Right lung (tissue), 5 donors: ENCODE measurements around the gene SLBP. TPM values are rescaled to one million over a fixed set of nuclear protein-coding genes. Genes with fewer than 3 reads are reported as not detected.

Experiments
- DNase-seq, 2 donors: peaks; one replicate each; pipeline ENCODE4 v3.0.0-alpha.2; 2013
- polyA plus RNA-seq, 5 donors: library from polyadenylated mRNA; unstranded; fragments of 120-200 nt; gene quantifications; one replicate each; pipeline versions ENCODE4 v1.2.1 to v1.2.3, GENCODE V29; 2013; ENCODE audit warnings: inconsistent platforms in 1 of 5, low replicate concordance in 1 of 5; ENCODE audit not compliant: insufficient read length in 5 of 5, insufficient read depth in 1 of 5

The SLBP gene
- polyA plus RNA-seq, 5 donors, result 57.2 to 82.7 (median 68.3) TPM

GRCh38 chr4:1656132-1656531, 56.0 kb downstream of the SLBP start:
- no peak for DNase-seq

DNA sequence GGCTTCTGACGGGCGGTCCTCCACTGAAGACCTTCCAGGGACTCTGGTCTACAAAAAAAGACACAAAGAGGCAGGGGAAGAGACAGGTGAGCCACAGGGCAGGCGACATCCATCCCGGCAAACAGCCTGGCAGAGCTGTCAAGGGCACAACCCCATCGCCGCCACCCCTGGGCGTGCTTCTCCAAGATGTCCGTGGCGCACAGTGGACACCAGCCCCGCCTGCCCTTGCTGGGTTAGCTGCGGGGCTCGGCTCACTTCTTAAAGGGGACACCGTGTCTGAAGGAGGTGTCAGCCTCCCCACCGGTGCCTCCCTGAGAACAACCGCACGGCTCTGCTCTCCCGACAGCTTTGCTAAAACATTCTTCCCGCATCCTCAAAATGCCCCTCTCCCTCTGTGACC, 56.4 kb downstream of the SLBP start:
- no peak for DNase-seq

- DNase-seq, result no peak
These were observed 57.0 kb downstream of the SLBP start for GRCh38 chr4:1655081-1655480.

GRCh38 chr4:1654216-1654955, 57.7 kb downstream of the SLBP start:
- no peak for DNase-seq

DNA sequence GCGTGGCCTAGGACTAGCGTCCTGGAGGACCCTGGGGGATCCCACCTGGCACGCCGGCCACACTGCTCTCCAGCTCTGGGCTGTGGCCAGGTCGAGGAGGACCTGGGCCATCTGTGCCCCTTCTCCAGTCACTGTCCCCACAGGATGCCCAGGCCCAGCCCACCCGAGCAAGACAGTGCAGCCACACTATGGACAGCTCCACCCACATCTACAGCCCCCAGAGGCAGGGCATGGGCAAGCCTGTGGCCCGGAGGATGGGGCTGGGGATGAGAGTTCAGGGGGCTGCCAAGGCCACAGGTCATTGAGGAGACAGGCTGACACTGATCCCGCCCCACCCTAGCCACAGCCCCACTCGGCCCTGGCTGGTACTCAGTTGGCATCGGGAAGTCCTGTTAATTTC, 58.3 kb downstream of the SLBP start:
- DNase-seq, result no peak

DNA sequence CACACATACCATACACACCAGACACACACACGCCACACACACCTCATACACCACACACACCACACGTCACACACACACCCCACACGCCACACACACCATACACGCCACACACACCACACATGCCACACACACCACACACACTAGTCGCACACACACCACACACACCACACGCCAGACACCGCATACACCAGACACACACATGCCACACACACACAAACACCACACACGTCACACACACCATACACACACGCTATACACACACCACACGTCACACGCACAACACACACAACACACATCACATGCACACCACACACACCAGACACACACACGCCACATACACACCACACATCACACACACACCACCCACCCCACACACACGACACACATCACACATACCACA, 60.0 kb downstream of the SLBP start:
- DNase-seq, result no peak

DNA sequence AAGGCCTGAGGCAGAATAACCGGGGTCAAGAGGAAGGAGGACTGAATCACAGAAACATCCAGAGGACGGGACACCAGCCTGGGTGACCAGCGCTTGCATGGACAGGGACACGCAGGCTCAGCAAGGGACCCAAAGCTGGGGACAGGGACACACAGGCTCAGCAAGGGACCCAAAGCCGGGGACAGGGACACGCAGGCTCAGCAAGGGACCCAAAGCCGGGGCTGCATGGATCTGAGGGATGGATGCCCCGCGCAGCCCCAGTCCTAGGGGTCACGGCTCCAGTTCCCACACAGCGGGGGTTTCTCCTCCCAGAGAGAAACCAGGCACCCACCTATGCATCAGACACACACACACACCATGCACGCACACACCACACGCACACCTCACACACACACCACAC, 60.5 kb downstream of the SLBP start:
- no peak for DNase-seq

DNA sequence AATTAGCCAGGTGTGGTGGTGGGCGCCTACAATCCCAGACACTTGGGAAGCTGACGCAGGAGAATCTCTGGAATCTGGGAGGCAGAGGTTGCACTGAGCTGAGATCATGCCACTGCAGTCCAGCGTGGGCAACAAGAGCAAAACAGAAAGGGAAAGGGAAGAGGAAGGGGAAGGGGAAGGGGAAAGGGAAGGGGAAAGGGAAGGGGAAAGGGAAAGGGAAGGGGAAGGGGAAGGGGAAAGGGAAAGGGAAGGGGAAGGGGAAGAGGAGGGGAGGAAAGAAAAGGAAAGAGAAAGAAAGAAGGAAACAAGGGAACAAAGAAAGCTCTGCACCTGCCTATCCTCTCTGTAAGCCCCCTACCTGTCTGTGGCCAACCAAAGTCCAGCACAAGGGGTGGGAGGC, 63.2 kb downstream of the SLBP start:
- no peak for DNase-seq

- no peak for DNase-seq
These were observed 64.7 kb downstream of the SLBP start for GRCh38 chr4:1647432-1647831.

- DNase-seq, result no peak
These were observed 65.4 kb downstream of the SLBP start for GRCh38 chr4:1646690-1647089.

GRCh38 chr4:1644891-1645657, 67.0 kb downstream of the SLBP start:
- DNase-seq, result peak; percentile 54 to 57

GRCh38 chr4:1643971-1644735, 68.0 kb downstream of the SLBP start:
- no peak for DNase-seq

Other genes with a start within 250 kb of the SLBP start
- 1 to 10 TPM; 2.0 to 4.5 (median 2.2) TPM for gene FAM53A, start 28.0 kb downstream of the SLBP start, polyA plus RNA-seq
- 10 to 100 TPM; 21.2 to 29.6 (median 26.8) TPM for gene TMEM129, start 9.0 kb upstream of the SLBP start, polyA plus RNA-seq
- gene TACC3, start 9.2 kb upstream of the SLBP start, polyA plus RNA-seq, result 10 to 100 TPM; 38.7 to 66.4 (median 48.5) TPM
- gene FGFR3, start 81.0 kb upstream of the SLBP start, polyA plus RNA-seq, result 100 to 1,000 TPM in 3 of 5 donors, 10 to 100 TPM in 2; 66.2 to 154 (median 117) TPM
- gene LETM1, start 143.8 kb upstream of the SLBP start, polyA plus RNA-seq, result 10 to 100 TPM; 13.9 to 27.4 (median 21.6) TPM
- 10 to 100 TPM; 56.4 to 96.7 (median 78.2) TPM for gene NSD2, start 159.1 kb upstream of the SLBP start, polyA plus RNA-seq